ENCODE data around the gene PMAIP1.

PMAIP1 gene

GRCh38 chr18:59916746-59917145 is 16.9 kb downstream of the PMAIP1 start:
- no peak for DNase-seq

- DNase-seq: no peak
Measured at GRCh38 chr18:59917422-59917821, 17.6 kb downstream of the PMAIP1 start.

- no peak for DNase-seq
Measured at GRCh38 chr18:59918320-59918755, 18.5 kb downstream of the PMAIP1 start.

- no peak for DNase-seq
Measured at GRCh38 chr18:59918997-59919396, 19.2 kb downstream of the PMAIP1 start.

DNA sequence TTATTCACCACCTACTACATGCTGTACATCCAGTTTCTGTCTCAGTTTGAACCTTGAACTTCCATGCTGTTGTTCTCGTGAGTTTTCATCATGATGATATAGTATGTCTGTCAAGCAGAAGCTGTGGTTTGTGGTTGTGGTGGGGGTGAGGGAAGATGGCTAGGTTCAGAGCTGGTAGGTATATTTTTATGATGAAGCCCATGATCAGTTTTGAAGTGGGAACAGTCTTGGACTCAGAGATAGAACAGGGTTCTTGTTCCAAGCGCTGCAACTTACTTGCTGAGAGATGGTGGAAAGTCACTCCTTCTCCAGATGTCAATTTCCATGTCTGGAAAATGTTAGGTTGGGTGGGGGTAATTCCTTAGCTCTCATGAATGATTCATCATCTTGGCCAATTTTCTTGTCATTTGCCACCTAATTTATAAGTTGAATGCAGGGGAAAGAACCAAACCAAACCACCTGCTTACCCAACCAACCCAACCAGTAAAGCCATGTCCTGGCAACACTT is 21.6 kb downstream of the PMAIP1 start:
- peak; percentile 69 for DNase-seq

GRCh38 chr18:59923539-59924196 is 23.9 kb downstream of the PMAIP1 start:
- DNase-seq: no peak

DNA sequence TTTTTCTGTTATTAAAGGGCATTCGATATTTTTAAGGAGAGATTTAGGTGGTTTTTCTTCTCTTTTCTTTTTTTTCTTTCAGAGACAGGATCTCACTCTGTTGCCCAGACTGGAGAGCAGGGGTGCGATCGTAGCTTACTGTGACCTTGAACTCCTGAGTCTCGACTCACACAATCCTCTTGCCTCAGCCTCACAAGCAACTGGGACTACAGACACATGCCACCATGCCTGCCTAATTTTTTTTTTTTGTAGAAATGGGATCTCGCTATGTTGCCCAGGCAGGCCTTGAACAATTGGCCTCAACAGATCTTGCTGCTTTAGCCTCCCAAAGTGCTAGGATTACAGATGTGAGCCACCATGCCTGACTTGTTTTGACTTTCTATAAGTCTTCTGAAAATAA is 26.3 kb downstream of the PMAIP1 start:
- no peak for DNase-seq

DNA sequence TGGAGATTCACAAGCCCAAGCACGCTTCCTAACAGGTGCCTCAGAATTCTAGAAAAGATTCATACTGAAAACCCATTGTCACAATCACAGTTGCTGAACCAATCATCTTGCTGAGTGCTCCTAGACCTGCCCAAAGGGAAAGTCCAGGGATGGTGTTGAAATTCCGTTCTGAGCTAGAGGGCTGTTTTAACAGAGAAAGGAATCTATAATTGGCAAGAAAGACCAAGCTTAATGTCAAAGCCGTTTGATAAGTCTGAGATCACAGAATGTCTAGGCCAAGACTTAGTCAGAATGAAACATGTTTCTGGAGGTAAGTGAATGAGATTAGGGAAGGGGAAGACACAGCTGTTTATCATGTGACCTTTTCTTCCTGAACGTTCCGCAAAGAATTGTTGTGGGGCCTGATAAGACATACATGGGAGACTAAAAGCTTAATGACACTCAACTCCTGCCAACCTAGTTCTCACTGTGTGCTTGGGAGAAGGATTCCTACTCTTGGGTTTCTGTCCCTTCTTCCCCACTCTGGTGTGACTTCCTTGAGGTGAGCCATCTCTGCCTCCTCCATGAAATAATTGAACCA is 27.5 kb downstream of the PMAIP1 start:
- no peak for DNase-seq

DNA sequence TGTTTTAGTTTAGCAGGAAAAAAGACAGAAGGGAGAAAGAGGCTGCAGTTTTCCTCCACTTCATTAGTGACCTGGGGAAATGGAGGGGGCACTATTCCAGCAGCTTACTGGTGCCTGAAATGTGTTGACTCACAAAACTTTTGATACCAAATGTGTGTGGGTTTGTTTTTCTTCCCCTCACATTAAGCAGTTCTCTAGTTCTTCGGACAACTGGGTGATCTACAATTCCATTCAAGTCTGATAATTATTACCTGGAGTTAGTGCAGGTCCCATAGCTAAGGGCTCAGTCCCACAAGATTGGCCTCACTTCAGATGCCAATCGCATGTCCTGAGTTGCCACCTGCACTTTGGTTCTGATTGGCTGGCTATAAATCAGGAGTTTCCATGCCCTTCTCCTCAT is 28.4 kb downstream of the PMAIP1 start:
- DNase-seq: no peak

- no peak for DNase-seq
Measured at GRCh38 chr18:59929621-59930295, 30.0 kb downstream of the PMAIP1 start.

- DNase-seq: no peak
Measured at GRCh38 chr18:59932401-59932800, 32.6 kb downstream of the PMAIP1 start.

DNA sequence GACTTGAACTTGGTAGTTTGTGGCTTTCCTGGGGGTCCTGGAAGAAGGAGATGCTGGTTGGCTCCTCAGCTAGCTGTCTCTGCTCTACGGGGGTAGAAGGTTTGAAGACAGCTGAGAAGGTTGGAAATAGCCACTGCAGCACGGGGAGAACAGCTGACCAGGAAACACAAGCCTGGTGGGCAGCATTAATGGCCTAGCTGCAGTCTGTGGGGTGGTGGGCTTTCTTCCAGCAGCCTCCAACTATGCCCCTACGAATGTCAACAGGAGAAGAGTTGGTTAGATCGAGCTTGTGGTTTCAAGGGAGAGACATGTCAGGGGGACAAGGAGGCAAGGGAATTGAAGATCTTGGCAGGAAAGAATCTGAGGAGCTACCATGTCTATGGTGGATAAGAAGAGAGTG is 38.9 kb downstream of the PMAIP1 start:
- no peak for DNase-seq

- no peak for DNase-seq
Measured at GRCh38 chr18:59939127-59939526, 39.3 kb downstream of the PMAIP1 start.

- no peak for DNase-seq
Measured at GRCh38 chr18:59940068-59940467, 40.3 kb downstream of the PMAIP1 start.

GRCh38 chr18:59941331-59941730 is 41.5 kb downstream of the PMAIP1 start:
- DNase-seq: no peak

DNA sequence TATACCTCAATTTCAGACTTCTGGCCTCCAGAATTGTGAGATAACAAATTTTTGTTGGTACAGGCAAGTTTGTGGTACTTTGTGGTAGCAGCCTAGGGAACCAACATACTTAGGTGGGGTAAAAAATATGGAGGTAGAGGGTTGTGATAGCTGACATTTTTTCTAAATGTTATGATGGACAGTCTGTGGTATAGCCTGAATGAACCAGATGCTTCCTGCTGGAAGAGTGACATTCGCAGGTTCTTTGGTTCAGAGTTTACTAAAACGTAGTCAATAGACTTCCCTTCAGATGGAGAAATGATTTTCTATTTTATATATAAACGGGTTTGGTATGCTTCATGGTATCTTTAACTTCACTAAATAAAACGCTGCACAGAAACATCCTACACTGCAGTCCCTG is 42.8 kb downstream of the PMAIP1 start:
- DNase-seq: no peak

GRCh38 chr18:59945544-59945943 is 45.7 kb downstream of the PMAIP1 start:
- DNase-seq: no peak

GRCh38 chr18:59950215-59950944 is 50.6 kb downstream of the PMAIP1 start:
- no peak for DNase-seq

DNA sequence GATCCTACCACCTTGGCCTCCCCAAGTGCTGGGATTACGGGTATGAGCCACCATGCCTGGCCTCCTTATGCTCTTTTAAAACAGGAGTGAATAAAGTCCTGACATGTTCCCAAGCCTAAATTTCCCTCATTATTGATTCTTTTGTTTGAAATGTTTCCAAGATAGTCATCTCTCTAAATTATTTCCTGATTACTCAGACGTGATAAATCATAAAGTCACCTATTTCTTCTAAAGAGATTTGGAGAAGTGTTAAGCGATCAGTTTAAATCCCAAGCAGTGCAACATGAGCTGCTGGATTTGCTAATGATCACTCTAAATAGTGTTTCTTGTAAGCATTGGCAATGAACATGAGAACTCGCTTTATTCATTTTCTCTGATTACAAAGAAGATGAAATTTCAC is 51.8 kb downstream of the PMAIP1 start:
- no peak for DNase-seq

DNA sequence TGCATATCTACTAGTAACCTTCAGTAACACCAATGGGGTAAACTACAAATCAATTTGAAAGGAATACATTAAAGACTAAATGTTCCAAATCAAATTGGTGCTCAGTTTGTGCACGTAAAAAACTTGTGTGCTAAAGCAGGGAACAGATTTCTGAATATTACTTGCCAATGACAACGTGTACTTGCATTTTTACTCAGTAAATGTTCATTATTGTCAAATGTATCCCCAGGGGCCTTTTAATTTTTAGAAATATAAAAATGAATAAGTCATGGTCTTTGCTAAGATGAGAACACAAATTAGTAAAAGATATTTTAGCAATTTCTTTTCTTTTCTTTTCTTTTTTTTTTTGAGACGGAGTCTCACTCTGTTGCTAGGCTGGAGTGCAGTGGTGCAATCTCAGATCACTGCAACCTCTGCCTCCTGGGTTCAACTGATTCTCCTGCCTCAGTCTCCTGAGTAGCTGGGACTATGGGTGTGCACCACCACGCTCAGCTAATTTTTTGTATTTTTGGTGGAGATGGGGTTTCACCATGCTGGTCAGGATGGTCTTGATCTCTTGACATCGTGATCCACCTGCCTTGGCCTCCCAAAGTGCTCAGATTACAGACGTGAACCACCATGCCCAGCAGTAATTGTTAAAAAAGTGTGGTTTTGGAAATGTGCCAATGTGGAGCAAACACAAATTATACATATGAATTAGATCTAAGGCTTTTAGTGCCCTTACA is 52.6 kb downstream of the PMAIP1 start:
- no peak for DNase-seq

All from KG1 (cell line).